SK-N-SH treated with all-trans-retinoic acid at 6 μM for 48 hours (cell line): ENCODE measurements around the gene PCF11.

ENCODE experiments used
- ATAC-seq: fragments of 200-7000 bp; cut with Tn5 transposase; 3 replicates; pipeline ENCODE4 v1.9.1; 2020; ENCODE audit warnings: mild to moderate bottlenecking, moderate library complexity
- ARNTL ChIP-seq: fragments of 450-650 bp; formaldehyde crosslinking; IDR thresholded peaks from 2 replicates; pipeline ENCODE4 v1.5.0; 2020; ENCODE audit warnings: low read depth, mild to moderate bottlenecking, moderate library complexity, borderline replicate concordance
- CSDC2 ChIP-seq: fragments of 250-450 bp; sonication (Bioruptor Pico); IDR thresholded peaks from 2 replicates; pipeline ENCODE4 v1.5.0; 2020; ENCODE audit warnings: mild to moderate bottlenecking, moderate library complexity
- ESRRG ChIP-seq: fragments of 250-450 bp; sonication (Bioruptor Pico); IDR thresholded peaks from 2 replicates; pipeline ENCODE4 v1.6.1; 2021; ENCODE audit warnings: mild to moderate bottlenecking
- GLIS3 ChIP-seq: fragments of 250-450 bp; sonication (Bioruptor Pico); IDR thresholded peaks from 2 replicates; pipeline ENCODE4 v1.5.0; 2020; ENCODE audit warnings: mild to moderate bottlenecking, moderate library complexity
- ISL1 ChIP-seq: fragments of 250-450 bp; sonication (Bioruptor Pico); IDR thresholded peaks from 2 replicates; pipeline ENCODE4 v2.1.2; 2022; ENCODE audit warnings: mild to moderate bottlenecking, moderate library complexity
- OSR1 ChIP-seq: fragments of 250-450 bp; sonication (Bioruptor Pico); IDR thresholded peaks from 2 replicates; pipeline ENCODE4 v1.8.0; 2022; ENCODE audit warnings: moderate library complexity, mild to moderate bottlenecking, inconsistent platforms
- PPARA ChIP-seq: fragments of 250-450 bp; sonication (Bioruptor Pico); IDR thresholded peaks from 2 replicates; pipeline ENCODE4 v1.5.0; 2020; ENCODE audit warnings: mild to moderate bottlenecking, borderline replicate concordance
- RARB ChIP-seq: fragments of 250-450 bp; sonication (Bioruptor Pico); IDR thresholded peaks from 2 replicates; pipeline ENCODE4 v1.8.0; 2021; ENCODE audit warnings: mild to moderate bottlenecking, moderate library complexity
- SNAI2 ChIP-seq: fragments of 250-450 bp; sonication (Bioruptor Pico); IDR thresholded peaks from 2 replicates; pipeline ENCODE4 v1.5.0; 2020; ENCODE audit warnings: mild to moderate bottlenecking, moderate library complexity
- TOX ChIP-seq: fragments of 250-450 bp; sonication (Bioruptor Pico); IDR thresholded peaks from 2 replicates; pipeline ENCODE4 v1.8.0; 2021; ENCODE audit warnings: mild to moderate bottlenecking, moderate library complexity, borderline replicate concordance
- ZFP3 ChIP-seq: fragments of 250-450 bp; sonication (Bioruptor Pico); IDR thresholded peaks from 2 replicates; pipeline ENCODE4 v1.5.0; 2020; ENCODE audit warnings: mild to moderate bottlenecking, moderate library complexity
- ZFP30 ChIP-seq: fragments of 450-650 bp; formaldehyde crosslinking; IDR thresholded peaks from 2 replicates; pipeline ENCODE4 v1.5.0; 2022; ENCODE audit warnings: mild to moderate bottlenecking, moderate library complexity
- ZNF565 ChIP-seq: fragments of 450-650 bp; formaldehyde crosslinking; conservative IDR thresholded peaks from 2 replicates; pipeline ENCODE4 v1.5.0; 2020; ENCODE audit warnings: low read depth, mild to moderate bottlenecking, moderate library complexity
- TF ChIP-seq, protein P1 (sequence below): fragments of 250-450 bp; sonication (Bioruptor Pico); IDR thresholded peaks from 2 replicates; pipeline ENCODE4 v1.5.1; 2021; ENCODE audit warnings: mild to moderate bottlenecking, moderate library complexity
- TF ChIP-seq, protein P2 (sequence below): fragments of 250-450 bp; sonication (Bioruptor Pico); IDR thresholded peaks from 2 replicates; pipeline ENCODE4 v1.8.0; 2021; ENCODE audit warnings: low read depth, mild to moderate bottlenecking, moderate library complexity, borderline replicate concordance
- TF ChIP-seq, protein P3 (sequence below): fragments of 250-450 bp; sonication (Bioruptor Pico); IDR thresholded peaks from 2 replicates; pipeline ENCODE4 v1.5.0; 2020; ENCODE audit warnings: mild to moderate bottlenecking, moderate library complexity
- TF ChIP-seq, protein P4 (sequence below): fragments of 250-450 bp; sonication (Bioruptor Pico); IDR thresholded peaks from 2 replicates; pipeline ENCODE4 v1.5.1; 2020; ENCODE audit warnings: low read depth, mild to moderate bottlenecking, moderate library complexity
- TF ChIP-seq, protein P5 (sequence below): fragments of 250-450 bp; sonication (Bioruptor Pico); IDR thresholded peaks from 2 replicates; pipeline ENCODE4 v1.8.0; 2020; ENCODE audit warnings: mild to moderate bottlenecking, moderate library complexity, borderline replicate concordance

PCF11 gene

DNA sequence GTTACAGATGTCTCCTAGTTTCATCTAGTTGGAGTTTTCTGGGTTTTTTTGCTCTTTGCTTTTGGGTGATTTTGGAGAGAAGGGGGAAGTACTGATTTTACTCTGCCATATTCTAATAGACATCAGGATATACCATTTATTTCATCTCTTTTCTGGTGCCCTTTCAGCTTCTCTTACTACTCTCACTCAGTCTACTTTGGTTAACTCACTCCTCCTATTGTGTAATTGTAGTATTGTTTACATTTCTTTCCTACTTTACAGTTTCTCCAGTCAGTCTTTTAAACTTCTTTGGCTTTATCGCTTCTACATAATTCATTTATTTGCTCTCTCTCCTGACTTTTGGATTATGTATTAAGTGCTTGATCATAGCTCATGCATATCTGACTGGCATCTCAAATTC is 43.1 kb downstream of the PCF11 start:
- TF ChIP-seq ZFP30 (CRISPR knock-in tag) (no peak), CSDC2 (CRISPR knock-in tag) (no peak), GLIS3 (CRISPR knock-in tag) (no peak), ZFP3 (CRISPR knock-in tag) (no peak), ZNF565 (CRISPR knock-in tag) (no peak), ARNTL (CRISPR knock-in tag) (no peak), SNAI2 (no peak), RARB (no peak)
- TF ChIP-seq, protein P1, sequence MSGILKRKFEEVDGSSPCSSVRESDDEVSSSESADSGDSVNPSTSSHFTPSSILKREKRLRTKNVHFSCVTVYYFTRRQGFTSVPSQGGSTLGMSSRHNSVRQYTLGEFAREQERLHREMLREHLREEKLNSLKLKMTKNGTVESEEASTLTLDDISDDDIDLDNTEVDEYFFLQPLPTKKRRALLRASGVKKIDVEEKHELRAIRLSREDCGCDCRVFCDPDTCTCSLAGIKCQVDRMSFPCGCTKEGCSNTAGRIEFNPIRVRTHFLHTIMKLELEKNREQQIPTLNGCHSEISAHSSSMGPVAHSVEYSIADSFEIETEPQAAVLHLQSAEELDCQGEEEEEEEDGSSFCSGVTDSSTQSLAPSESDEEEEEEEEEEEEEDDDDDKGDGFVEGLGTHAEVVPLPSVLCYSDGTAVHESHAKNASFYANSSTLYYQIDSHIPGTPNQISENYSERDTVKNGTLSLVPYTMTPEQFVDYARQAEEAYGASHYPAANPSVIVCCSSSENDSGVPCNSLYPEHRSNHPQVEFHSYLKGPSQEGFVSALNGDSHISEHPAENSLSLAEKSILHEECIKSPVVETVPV (CRISPR knock-in tag) = no peak
- TF ChIP-seq, protein P2, sequence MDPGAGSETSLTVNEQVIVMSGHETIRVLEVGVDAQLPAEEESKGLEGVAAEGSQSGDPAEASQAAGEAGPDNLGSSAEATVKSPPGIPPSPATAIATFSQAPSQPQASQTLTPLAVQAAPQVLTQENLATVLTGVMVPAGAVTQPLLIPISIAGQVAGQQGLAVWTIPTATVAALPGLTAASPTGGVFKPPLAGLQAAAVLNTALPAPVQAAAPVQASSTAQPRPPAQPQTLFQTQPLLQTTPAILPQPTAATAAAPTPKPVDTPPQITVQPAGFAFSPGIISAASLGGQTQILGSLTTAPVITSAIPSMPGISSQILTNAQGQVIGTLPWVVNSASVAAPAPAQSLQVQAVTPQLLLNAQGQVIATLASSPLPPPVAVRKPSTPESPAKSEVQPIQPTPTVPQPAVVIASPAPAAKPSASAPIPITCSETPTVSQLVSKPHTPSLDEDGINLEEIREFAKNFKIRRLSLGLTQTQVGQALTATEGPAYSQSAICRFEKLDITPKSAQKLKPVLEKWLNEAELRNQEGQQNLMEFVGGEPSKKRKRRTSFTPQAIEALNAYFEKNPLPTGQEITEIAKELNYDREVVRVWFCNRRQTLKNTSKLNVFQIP (CRISPR knock-in tag) = no peak
- TF ChIP-seq, protein P3, sequence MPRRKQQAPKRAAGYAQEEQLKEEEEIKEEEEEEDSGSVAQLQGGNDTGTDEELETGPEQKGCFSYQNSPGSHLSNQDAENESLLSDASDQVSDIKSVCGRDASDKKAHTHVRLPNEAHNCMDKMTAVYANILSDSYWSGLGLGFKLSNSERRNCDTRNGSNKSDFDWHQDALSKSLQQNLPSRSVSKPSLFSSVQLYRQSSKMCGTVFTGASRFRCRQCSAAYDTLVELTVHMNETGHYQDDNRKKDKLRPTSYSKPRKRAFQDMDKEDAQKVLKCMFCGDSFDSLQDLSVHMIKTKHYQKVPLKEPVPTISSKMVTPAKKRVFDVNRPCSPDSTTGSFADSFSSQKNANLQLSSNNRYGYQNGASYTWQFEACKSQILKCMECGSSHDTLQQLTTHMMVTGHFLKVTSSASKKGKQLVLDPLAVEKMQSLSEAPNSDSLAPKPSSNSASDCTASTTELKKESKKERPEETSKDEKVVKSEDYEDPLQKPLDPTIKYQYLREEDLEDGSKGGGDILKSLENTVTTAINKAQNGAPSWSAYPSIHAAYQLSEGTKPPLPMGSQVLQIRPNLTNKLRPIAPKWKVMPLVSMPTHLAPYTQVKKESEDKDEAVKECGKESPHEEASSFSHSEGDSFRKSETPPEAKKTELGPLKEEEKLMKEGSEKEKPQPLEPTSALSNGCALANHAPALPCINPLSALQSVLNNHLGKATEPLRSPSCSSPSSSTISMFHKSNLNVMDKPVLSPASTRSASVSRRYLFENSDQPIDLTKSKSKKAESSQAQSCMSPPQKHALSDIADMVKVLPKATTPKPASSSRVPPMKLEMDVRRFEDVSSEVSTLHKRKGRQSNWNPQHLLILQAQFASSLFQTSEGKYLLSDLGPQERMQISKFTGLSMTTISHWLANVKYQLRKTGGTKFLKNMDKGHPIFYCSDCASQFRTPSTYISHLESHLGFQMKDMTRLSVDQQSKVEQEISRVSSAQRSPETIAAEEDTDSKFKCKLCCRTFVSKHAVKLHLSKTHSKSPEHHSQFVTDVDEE (CRISPR knock-in tag) = no peak
- TF ChIP-seq, protein P4, sequence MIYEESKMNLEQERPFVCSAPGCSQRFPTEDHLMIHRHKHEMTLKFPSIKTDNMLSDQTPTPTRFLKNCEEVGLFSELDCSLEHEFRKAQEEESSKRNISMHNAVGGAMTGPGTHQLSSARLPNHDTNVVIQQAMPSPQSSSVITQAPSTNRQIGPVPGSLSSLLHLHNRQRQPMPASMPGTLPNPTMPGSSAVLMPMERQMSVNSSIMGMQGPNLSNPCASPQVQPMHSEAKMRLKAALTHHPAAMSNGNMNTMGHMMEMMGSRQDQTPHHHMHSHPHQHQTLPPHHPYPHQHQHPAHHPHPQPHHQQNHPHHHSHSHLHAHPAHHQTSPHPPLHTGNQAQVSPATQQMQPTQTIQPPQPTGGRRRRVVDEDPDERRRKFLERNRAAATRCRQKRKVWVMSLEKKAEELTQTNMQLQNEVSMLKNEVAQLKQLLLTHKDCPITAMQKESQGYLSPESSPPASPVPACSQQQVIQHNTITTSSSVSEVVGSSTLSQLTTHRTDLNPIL (CRISPR knock-in tag) = no peak
- TF ChIP-seq, all 23 proteins: peak for 0
- no peak for ATAC-seq

DNA sequence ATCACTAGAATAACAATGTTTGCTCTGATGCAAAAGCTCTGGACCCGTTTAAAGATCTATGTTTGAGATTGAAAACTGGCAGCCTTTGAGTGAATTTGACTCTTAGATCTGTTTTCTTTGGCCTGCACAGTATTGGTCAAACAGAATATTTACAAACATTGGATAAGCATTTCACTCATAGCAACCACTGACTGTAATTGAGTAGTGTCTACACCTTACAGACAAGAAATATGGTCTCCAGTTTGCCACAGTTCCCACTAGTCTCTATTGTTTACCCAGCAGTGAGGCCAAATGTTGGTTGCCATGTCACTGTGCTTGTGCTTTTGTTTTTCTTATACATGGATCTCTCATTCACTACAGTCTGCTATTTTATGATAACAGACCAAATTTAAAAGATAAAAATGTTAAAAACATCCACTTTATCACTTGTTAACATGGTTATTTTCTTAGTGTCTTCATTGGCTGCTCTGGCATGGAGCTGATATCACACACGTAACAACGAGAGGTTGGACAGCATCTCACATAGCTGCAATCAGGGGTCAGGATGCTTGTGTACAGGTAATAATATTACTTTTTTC is 48.8 kb downstream of the PCF11 start:
- TF ChIP-seq ZFP3 (CRISPR knock-in tag) (no peak), ISL1 (CRISPR knock-in tag) (no peak), ESRRG (CRISPR knock-in tag) (no peak), TOX (CRISPR knock-in tag) (no peak), GLIS3 (CRISPR knock-in tag) (no peak), ZFP30 (CRISPR knock-in tag) (no peak), OSR1 (CRISPR knock-in tag) (no peak), RARB (no peak), PPARA (no peak)
- TF ChIP-seq, protein P2 (CRISPR knock-in tag) = no peak
- TF ChIP-seq, protein P5, sequence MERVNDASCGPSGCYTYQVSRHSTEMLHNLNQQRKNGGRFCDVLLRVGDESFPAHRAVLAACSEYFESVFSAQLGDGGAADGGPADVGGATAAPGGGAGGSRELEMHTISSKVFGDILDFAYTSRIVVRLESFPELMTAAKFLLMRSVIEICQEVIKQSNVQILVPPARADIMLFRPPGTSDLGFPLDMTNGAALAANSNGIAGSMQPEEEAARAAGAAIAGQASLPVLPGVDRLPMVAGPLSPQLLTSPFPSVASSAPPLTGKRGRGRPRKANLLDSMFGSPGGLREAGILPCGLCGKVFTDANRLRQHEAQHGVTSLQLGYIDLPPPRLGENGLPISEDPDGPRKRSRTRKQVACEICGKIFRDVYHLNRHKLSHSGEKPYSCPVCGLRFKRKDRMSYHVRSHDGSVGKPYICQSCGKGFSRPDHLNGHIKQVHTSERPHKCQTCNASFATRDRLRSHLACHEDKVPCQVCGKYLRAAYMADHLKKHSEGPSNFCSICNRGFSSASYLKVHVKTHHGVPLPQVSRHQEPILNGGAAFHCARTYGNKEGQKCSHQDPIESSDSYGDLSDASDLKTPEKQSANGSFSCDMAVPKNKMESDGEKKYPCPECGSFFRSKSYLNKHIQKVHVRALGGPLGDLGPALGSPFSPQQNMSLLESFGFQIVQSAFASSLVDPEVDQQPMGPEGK (CRISPR knock-in tag) = no peak
- TF ChIP-seq, protein P4 (CRISPR knock-in tag) = no peak
- no peak for ATAC-seq
